ENCODE measurements around the gene PRR23C. TPM values are rescaled to one million over a fixed set of nuclear protein-coding genes. Genes with fewer than 3 reads are reported as not detected.
"Not testable (repeated sequence)": the region's sequence is repeated elsewhere in the genome, so short reads cannot be mapped to it uniquely, and the experiment has no call there.

Gene PRR23C
- polyA plus RNA-seq, 6 donors from 2014 or later: not detected

GRCh38 chr3:139030576-139030975, 14.1 kb downstream of the PRR23C start:
- DNase-seq; H3K27ac Mint-ChIP-seq; H3K27me3 Mint-ChIP-seq; H3K4me1 Mint-ChIP-seq; ATAC-seq (ENCODE audit: low read depth in 2 of 2); H3K4me3 Mint-ChIP-seq; H3K36me3 Mint-ChIP-seq: not testable (repeated sequence)
- H3K9me3 Mint-ChIP-seq: peaks cover 4 to 39% (median 19%) of the 10 kb centered on the region in 7 donors

GRCh38 chr3:139024968-139025367, 19.7 kb downstream of the PRR23C start:
- Mint-ChIP-seq H3K27me3 (no peaks in the 10 kb centered on the region), H3K4me3 (no peak overlapping the region), H3K9me3 (peaks cover 0 to 20% (median 8%) of the 10 kb centered on the region in 7 donors), H3K27ac (no peak overlapping the region), H3K36me3 (peaks cover 0 to 5% of the 10 kb centered on the region in 2 donors), H3K4me1 (no peaks in the 10 kb centered on the region)
- no peak for DNase-seq
- no peak for ATAC-seq (ENCODE audit: low read depth in 2 of 2)

GRCh38 chr3:139020868-139021234, 23.8 kb downstream of the PRR23C start, which contains the start of gene PRR23B:
Gene PRR23B (minus strand): TSS chr3:139020926. CDS start chr3:139020661, 265 bp downstream.
- Mint-ChIP-seq H3K36me3 (peaks cover 7 to 9% of the 10 kb centered on the region in 2 donors), H3K4me3 (peak within 1 kb of the TSS in 1 of 8 donors; percentile 56), H3K27me3 (no peaks in the 10 kb centered on the region), H3K9me3 (peaks cover 6 to 11% (median 8%) of the 10 kb centered on the region in 7 donors), H3K27ac (no peak within 1 kb of the TSS), H3K4me1 (no peaks in the 10 kb centered on the region)
- DNase-seq (no peak), ATAC-seq (ENCODE audit: low read depth in 2 of 2) (no peak)

GRCh38 chr3:139020036-139020867, 24.4 kb downstream of the PRR23C start:
- peaks cover 7 to 9% of the 10 kb centered on the region in 2 donors for H3K36me3 Mint-ChIP-seq
- H3K9me3 Mint-ChIP-seq: peaks cover 6 to 11% (median 8%) of the 10 kb centered on the region in 7 donors
- DNase-seq (no peak), ATAC-seq (ENCODE audit: low read depth in 2 of 2) (no peak)
- no peak overlapping the region for H3K4me3 Mint-ChIP-seq
- no peaks in the 10 kb centered on the region for H3K4me1 Mint-ChIP-seq
- H3K27me3 Mint-ChIP-seq: no peaks in the 10 kb centered on the region
- no peak overlapping the region for H3K27ac Mint-ChIP-seq

- H3K4me3 Mint-ChIP-seq: no peak overlapping the region
- H3K27ac Mint-ChIP-seq: no peak overlapping the region
- H3K4me1 Mint-ChIP-seq: no peaks in the 10 kb centered on the region
- H3K36me3 Mint-ChIP-seq: peaks cover 9 to 12% of the 10 kb centered on the region in 2 donors
- no peak for ATAC-seq (ENCODE audit: low read depth in 2 of 2)
- H3K9me3 Mint-ChIP-seq: peaks cover 7 to 32% (median 16%) of the 10 kb centered on the region in 7 donors
- no peak for DNase-seq
- no peaks in the 10 kb centered on the region for H3K27me3 Mint-ChIP-seq
Measured at GRCh38 chr3:139016430-139017048, 28.2 kb downstream of the PRR23C start.

- peaks cover 0 to 3% (median 0%) of the 10 kb centered on the region in 3 donors for H3K4me1 Mint-ChIP-seq
- peaks cover 0 to 19% of the 10 kb centered on the region in 2 donors for H3K36me3 Mint-ChIP-seq
- H3K4me3 Mint-ChIP-seq: peak within 1 kb of the TSS in 1 of 8 donors; percentile 35
- no peak within 1 kb of the TSS for H3K27ac Mint-ChIP-seq
- peaks cover 3 to 17% (median 6%) of the 10 kb centered on the region in 3 donors for H3K27me3 Mint-ChIP-seq
- ATAC-seq (ENCODE audit: low read depth in 2 of 2) (no peak), DNase-seq (no peak)
- H3K9me3 Mint-ChIP-seq: peaks cover 14 to 54% (median 28%) of the 10 kb centered on the region in 7 donors
Measured at GRCh38 chr3:139006051-139006716, 38.5 kb downstream of the PRR23C start, which contains the start of gene PRR23A. Gene PRR23A (minus strand): TSS chr3:139006268. CDS start chr3:139006268, 0 bp downstream.

- Mint-ChIP-seq H3K36me3 (peaks cover 0 to 24% of the 10 kb centered on the region in 2 donors), H3K27me3 (peaks cover 3 to 21% (median 6%) of the 10 kb centered on the region in 3 donors), H3K4me1 (peaks cover 0 to 3% (median 0%) of the 10 kb centered on the region in 3 donors), H3K27ac (no peak overlapping the region), H3K9me3 (peaks cover 17 to 52% (median 25%) of the 10 kb centered on the region in 7 donors), H3K4me3 (no peak overlapping the region)
- ATAC-seq (ENCODE audit: low read depth in 2 of 2) (no peak), DNase-seq (no peak)
Measured at GRCh38 chr3:139005356-139005993, 39.2 kb downstream of the PRR23C start.

GRCh38 chr3:138995706-138996105, 49.0 kb downstream of the PRR23C start:
- Mint-ChIP-seq H3K36me3 (peaks cover 0 to under 1% of the 10 kb centered on the region in 2 donors), H3K9me3 (peaks cover 0 to 17% (median 4%) of the 10 kb centered on the region in 7 donors), H3K4me1 (no peaks in the 10 kb centered on the region), H3K27ac (no peak overlapping the region), H3K27me3 (peaks cover 10 to 14% (median 12%) of the 10 kb centered on the region in 3 donors), H3K4me3 (no peak overlapping the region)
- DNase-seq (no peak), ATAC-seq (ENCODE audit: low read depth in 2 of 2) (no peak)

Other genes with a start within 250 kb of the PRR23C start
- gene PIK3CB, start 210.0 kb downstream of the PRR23C start, polyA plus RNA-seq (ENCODE audit: low read depth in 6 of 6): 10 to 100 TPM in 4 of 6 donors, 1 to 10 TPM in 2; 3.0 to 15.2 (median 10.9) TPM
- not detected for gene FOXL2, start 97.8 kb downstream of the PRR23C start, polyA plus RNA-seq (ENCODE audit: low read depth in 6 of 6)
- gene FOXL2NB, start 97.7 kb downstream of the PRR23C start, polyA plus RNA-seq (ENCODE audit: low read depth in 6 of 6): not detected
- not detected for gene PRR23A, start 38.6 kb downstream of the PRR23C start, polyA plus RNA-seq (ENCODE audit: low read depth in 6 of 6)
- gene PRR23B, start 24.0 kb downstream of the PRR23C start, polyA plus RNA-seq (ENCODE audit: low read depth in 6 of 6): not detected